ENCODE measurements around the gene CHST15. TPM values are rescaled to one million over a fixed set of nuclear protein-coding genes. Genes with fewer than 3 reads are reported as not detected.
A peak's percentile ranks its signal among the peaks of the same experiment; 100 is the strongest.

Gene CHST15
- total and polyA plus RNA-seq, 2 of the 13 experiments (the other 11 are each of a cell fraction or from before 2014, with no cell fraction given), result 1.4 to 94.7 TPM

- TF ChIP-seq PPARG (CRISPR knock-in tag; conservative IDR thresholded peaks at IDR 0.05), result no peak
- TF ChIP-seq HES4 (CRISPR knock-in tag; IDR thresholded peaks at IDR 0.05; ENCODE audit: borderline replicate concordance), result no peak
- TF ChIP-seq NR2F2 (IDR thresholded peaks at IDR 0.05; ENCODE audit: borderline replicate concordance, low read depth), result no peak
- TF ChIP-seq, protein P1, sequence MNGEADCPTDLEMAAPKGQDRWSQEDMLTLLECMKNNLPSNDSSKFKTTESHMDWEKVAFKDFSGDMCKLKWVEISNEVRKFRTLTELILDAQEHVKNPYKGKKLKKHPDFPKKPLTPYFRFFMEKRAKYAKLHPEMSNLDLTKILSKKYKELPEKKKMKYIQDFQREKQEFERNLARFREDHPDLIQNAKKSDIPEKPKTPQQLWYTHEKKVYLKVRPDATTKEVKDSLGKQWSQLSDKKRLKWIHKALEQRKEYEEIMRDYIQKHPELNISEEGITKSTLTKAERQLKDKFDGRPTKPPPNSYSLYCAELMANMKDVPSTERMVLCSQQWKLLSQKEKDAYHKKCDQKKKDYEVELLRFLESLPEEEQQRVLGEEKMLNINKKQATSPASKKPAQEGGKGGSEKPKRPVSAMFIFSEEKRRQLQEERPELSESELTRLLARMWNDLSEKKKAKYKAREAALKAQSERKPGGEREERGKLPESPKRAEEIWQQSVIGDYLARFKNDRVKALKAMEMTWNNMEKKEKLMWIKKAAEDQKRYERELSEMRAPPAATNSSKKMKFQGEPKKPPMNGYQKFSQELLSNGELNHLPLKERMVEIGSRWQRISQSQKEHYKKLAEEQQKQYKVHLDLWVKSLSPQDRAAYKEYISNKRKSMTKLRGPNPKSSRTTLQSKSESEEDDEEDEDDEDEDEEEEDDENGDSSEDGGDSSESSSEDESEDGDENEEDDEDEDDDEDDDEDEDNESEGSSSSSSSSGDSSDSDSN (CRISPR knock-in tag; IDR thresholded peaks at IDR 0.05), result peak; percentile 35; the same call in 1 of the 2 replicates
- no peak for TF ChIP-seq PRMT3 (CRISPR knock-in tag; IDR thresholded peaks at IDR 0.05; ENCODE audit: borderline replicate concordance, low read depth)
- TF ChIP-seq ZC3H13 (CRISPR knock-in tag; IDR thresholded peaks at IDR 0.05), result peak; percentile 43; the same call in 1 of the 2 replicates
- TF ChIP-seq AGO1 (IDR thresholded peaks at IDR 0.05; ENCODE audit: low read depth, low read length, poor library complexity, severe bottlenecking), result no peak
- no peak for TF ChIP-seq ZNF724P (CRISPR knock-in tag; IDR thresholded peaks at IDR 0.05; ENCODE audit: borderline replicate concordance)
- TF ChIP-seq ZBTB3 (CRISPR knock-in tag; IDR thresholded peaks at IDR 0.05; ENCODE audit: borderline replicate concordance, low read depth), result no peak
- no peak for TF ChIP-seq ARNT (IDR thresholded peaks at IDR 0.05)
- 0 out of 2 replicates have a peak, but pooled peaks have one; percentile 33 for TF ChIP-seq NFATC3 (CRISPR knock-in tag; IDR thresholded peaks at IDR 0.05)
- TF ChIP-seq KLF9 (CRISPR knock-in tag; IDR thresholded peaks at IDR 0.05; ENCODE audit: low read depth), result no peak
- no peak for TF ChIP-seq MTERF4 (CRISPR knock-in tag; IDR thresholded peaks at IDR 0.05)
- no peak for TF ChIP-seq ZNF567 (CRISPR knock-in tag; IDR thresholded peaks at IDR 0.05; ENCODE audit: borderline replicate concordance)
- no peak for TF ChIP-seq RXRA (CRISPR knock-in tag; IDR thresholded peaks at IDR 0.05)
- TF ChIP-seq, protein P2, sequence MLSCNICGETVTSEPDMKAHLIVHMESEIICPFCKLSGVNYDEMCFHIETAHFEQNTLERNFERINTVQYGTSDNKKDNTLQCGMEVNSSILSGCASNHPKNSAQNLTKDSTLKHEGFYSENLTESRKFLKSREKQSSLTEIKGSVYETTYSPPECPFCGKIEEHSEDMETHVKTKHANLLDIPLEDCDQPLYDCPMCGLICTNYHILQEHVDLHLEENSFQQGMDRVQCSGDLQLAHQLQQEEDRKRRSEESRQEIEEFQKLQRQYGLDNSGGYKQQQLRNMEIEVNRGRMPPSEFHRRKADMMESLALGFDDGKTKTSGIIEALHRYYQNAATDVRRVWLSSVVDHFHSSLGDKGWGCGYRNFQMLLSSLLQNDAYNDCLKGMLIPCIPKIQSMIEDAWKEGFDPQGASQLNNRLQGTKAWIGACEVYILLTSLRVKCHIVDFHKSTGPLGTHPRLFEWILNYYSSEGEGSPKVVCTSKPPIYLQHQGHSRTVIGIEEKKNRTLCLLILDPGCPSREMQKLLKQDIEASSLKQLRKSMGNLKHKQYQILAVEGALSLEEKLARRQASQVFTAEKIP (CRISPR knock-in tag; IDR thresholded peaks at IDR 0.05; ENCODE audit: borderline replicate concordance), result no peak
- TF ChIP-seq ZNF800 (CRISPR knock-in tag; IDR thresholded peaks at IDR 0.05), result 0 out of 2 replicates have a peak, but pooled peaks have one; percentile 12
- no peak for TF ChIP-seq ZBTB7A (CRISPR knock-in tag; IDR thresholded peaks at IDR 0.05)
- TF ChIP-seq, protein P3, sequence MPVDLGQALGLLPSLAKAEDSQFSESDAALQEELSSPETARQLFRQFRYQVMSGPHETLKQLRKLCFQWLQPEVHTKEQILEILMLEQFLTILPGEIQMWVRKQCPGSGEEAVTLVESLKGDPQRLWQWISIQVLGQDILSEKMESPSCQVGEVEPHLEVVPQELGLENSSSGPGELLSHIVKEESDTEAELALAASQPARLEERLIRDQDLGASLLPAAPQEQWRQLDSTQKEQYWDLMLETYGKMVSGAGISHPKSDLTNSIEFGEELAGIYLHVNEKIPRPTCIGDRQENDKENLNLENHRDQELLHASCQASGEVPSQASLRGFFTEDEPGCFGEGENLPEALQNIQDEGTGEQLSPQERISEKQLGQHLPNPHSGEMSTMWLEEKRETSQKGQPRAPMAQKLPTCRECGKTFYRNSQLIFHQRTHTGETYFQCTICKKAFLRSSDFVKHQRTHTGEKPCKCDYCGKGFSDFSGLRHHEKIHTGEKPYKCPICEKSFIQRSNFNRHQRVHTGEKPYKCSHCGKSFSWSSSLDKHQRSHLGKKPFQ (CRISPR knock-in tag; IDR thresholded peaks at IDR 0.05; ENCODE audit: insufficient replicate concordance), result peak; percentile 22
- no peak for TF ChIP-seq SMAD9 (CRISPR knock-in tag; IDR thresholded peaks at IDR 0.05)
Measured at GRCh38 chr10:124092250-124092859, 1.0 kb downstream of the CHST15 start (continued).

All from HepG2 (cell line).